ENCODE data around the gene DCDC1.
A peak's percentile ranks its signal among the peaks of the same experiment; 100 is the strongest.

DCDC1 gene

GRCh38 chr11:30987819-30988218, 381.7 kb downstream of the DCDC1 start:
- TF ChIP-seq CTCF (conservative IDR thresholded peaks at IDR 0.05; ENCODE audit: low read length), result no peak
- no peak for DNase-seq (ENCODE audit: low read depth)
- H3K4me3 ChIP-seq (ENCODE audit: low read length), result no peak overlapping the region

- no peak for DNase-seq (ENCODE audit: low read depth)
- TF ChIP-seq CTCF (conservative IDR thresholded peaks at IDR 0.05; ENCODE audit: low read length), result no peak
- no peak overlapping the region for H3K4me3 ChIP-seq (ENCODE audit: low read length)
Observed at GRCh38 chr11:30985536-30985935, 384.0 kb downstream of the DCDC1 start.

- H3K4me3 ChIP-seq (ENCODE audit: low read length), result no peak overlapping the region
- no peak for TF ChIP-seq CTCF (conservative IDR thresholded peaks at IDR 0.05; ENCODE audit: low read length)
- DNase-seq (ENCODE audit: low read depth), result peak; percentile 28
Observed at GRCh38 chr11:30984827-30985226, 384.7 kb downstream of the DCDC1 start.

- TF ChIP-seq CTCF (conservative IDR thresholded peaks at IDR 0.05; ENCODE audit: low read length), result no peak
- DNase-seq (ENCODE audit: low read depth), result peak; percentile 60
- no peak overlapping the region for H3K4me3 ChIP-seq (ENCODE audit: low read length)
Observed at GRCh38 chr11:30984442-30984816, 385.1 kb downstream of the DCDC1 start.

GRCh38 chr11:30983776-30984441, 385.6 kb downstream of the DCDC1 start:
- H3K4me3 ChIP-seq (ENCODE audit: low read length), result no peak overlapping the region
- TF ChIP-seq CTCF (conservative IDR thresholded peaks at IDR 0.05; ENCODE audit: low read length), result no peak
- no peak for DNase-seq (ENCODE audit: low read depth)

GRCh38 chr11:30983143-30983542, 386.4 kb downstream of the DCDC1 start:
- H3K4me3 ChIP-seq (ENCODE audit: low read length), result no peak overlapping the region
- peak; percentile 3 for DNase-seq (ENCODE audit: low read depth)
- no peak for TF ChIP-seq CTCF (conservative IDR thresholded peaks at IDR 0.05; ENCODE audit: low read length)

- no peak overlapping the region for H3K4me3 ChIP-seq (ENCODE audit: low read length)
Observed at GRCh38 chr11:30967579-30967978, 402.0 kb downstream of the DCDC1 start.

More at GRCh38 chr11:30967579-30967978, 402.0 kb downstream of the DCDC1 start:
- DNase-seq (ENCODE audit: low read depth), result no peak
- no peak for TF ChIP-seq CTCF (conservative IDR thresholded peaks at IDR 0.05; ENCODE audit: low read length)
